Measurements from ENCODE around the gene ZNF143. TPM values are rescaled to one million over a fixed set of nuclear protein-coding genes. Genes with fewer than 3 reads are reported as not detected.

The ZNF143 gene
- total RNA-seq, 1 donor from 2014 or later, result 12.6 TPM

- ATAC-seq, result no peak
These were observed 114.7 kb downstream of the ZNF143 start for GRCh38 chr11:9575260-9576240.

- ATAC-seq, result no peak
These were observed 116.0 kb downstream of the ZNF143 start for GRCh38 chr11:9576701-9577381.

GRCh38 chr11:9577556-9577955 is 116.7 kb downstream of the ZNF143 start:
- no peak for ATAC-seq

Other genes with a start within 250 kb of the ZNF143 start
- gene DENND5A, start 195.7 kb upstream of the ZNF143 start, total RNA-seq, result 13.2 TPM
- 26.3 TPM for gene TMEM41B, start 146.4 kb upstream of the ZNF143 start, total RNA-seq
- gene IPO7, start 76.4 kb upstream of the ZNF143 start, total RNA-seq, result 72.1 TPM
- 18.4 TPM for gene WEE1, start 112.7 kb downstream of the ZNF143 start, total RNA-seq
- gene SWAP70, start 203.1 kb downstream of the ZNF143 start, total RNA-seq, result 13.5 TPM

All from esophagus mucosa (tissue), 1 donor.